Gastrocnemius medialis (tissue), 4 donors: Measurements from ENCODE around the gene KIF21B.

Experiments used
- POLR2A ChIP-seq, 2 donors: fragments of 450-650 bp; IDR thresholded peaks; one replicate each; pipeline ENCODE4 v1.6.1; 2017; ENCODE audit warnings: antibody characterized with exemption in 2 of 2, mild to moderate bottlenecking in 2 of 2, moderate library complexity in 2 of 2
- TF ChIP-seq, protein P1 (sequence below), 5 experiments: fragments of 450-650 bp in 3 of 5; fragments of 200-600 bp in 2 of 5; sonication (generic) in 2 of 5; IDR thresholded peaks in 4 of 5; conservative IDR thresholded peaks in 1 of 5; 1 replicate in 4 of 5; 2 replicates in 1 of 5; pipeline ENCODE4 v1.5.1; 2016 to 2019; ENCODE audit warnings: antibody characterized with exemption in 5 of 5, mild to moderate bottlenecking in 3 of 5, moderate library complexity in 3 of 5

DNA sequence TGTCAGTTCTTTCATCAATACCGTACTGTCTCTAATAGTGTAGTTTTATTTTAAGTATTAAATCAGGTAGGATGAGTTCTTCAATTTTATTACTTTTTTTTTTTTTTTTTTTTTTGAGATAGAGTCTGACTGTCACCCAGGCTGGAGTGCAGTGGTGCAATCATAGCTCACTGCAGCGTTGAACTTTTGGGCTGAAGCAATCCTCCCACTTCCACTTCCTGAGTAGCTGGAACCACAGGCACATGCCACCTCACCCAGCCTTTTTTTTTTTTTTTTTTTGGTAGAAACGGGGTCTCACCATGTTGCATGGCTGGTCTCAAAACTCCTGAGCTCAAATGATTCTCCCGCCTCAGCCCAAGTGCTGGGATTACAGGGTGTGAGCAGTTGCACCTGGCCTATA is 84.6 kb downstream of the KIF21B start:
- TF ChIP-seq, protein P1, sequence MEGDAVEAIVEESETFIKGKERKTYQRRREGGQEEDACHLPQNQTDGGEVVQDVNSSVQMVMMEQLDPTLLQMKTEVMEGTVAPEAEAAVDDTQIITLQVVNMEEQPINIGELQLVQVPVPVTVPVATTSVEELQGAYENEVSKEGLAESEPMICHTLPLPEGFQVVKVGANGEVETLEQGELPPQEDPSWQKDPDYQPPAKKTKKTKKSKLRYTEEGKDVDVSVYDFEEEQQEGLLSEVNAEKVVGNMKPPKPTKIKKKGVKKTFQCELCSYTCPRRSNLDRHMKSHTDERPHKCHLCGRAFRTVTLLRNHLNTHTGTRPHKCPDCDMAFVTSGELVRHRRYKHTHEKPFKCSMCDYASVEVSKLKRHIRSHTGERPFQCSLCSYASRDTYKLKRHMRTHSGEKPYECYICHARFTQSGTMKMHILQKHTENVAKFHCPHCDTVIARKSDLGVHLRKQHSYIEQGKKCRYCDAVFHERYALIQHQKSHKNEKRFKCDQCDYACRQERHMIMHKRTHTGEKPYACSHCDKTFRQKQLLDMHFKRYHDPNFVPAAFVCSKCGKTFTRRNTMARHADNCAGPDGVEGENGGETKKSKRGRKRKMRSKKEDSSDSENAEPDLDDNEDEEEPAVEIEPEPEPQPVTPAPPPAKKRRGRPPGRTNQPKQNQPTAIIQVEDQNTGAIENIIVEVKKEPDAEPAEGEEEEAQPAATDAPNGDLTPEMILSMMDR (IDR thresholded peaks at IDR 0.05 in 4 of 5, conservative IDR thresholded peaks at IDR 0.05 in 1 of 5), result no peak
- TF ChIP-seq POLR2A (IDR thresholded peaks at IDR 0.05), result no peak
